Measurements from ENCODE around the gene WDFY1. TPM values are rescaled to one million over a fixed set of nuclear protein-coding genes. Genes with fewer than 3 reads are reported as not detected.

The WDFY1 gene
- total RNA-seq, 1 donor from 2014 or later, result 77.0 TPM

DNA sequence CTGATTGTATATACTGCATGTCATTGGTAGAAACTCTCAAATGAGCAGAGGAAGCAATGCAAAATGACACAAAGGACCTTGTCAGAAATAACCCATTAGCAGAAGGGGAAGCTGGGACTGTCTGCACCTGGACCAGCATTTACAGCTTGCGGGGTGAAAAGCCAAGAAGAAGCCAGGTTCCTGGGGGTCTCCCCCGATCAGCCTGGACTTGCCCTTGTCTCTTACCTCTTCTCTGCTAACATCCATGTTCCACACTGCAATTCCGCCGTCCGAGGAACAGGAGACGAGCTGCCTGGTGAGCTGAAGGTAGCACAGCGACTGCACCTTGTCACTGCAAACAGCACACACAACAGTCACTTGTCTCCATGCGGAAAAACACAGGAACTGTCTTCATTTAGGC is 51.1 kb downstream of the WDFY1 start:
- ChIA-PET POLR2A (interaction anchor here (0.6 to 5.2 kb wide), 8 partner anchors 8 to 91 kb away, joined by 3 to 80 read pairs (median 9); partner anchors contain the start of genes AP1S3, MRPL44 and WDFY1), CTCF (interaction anchor here (1.2 to 1.5 kb wide), 2 partner anchors 12 to 22 kb away, joined by 3 read pairs; no protein-coding TSS in a partner anchor)
- TF ChIP-seq, protein P1, sequence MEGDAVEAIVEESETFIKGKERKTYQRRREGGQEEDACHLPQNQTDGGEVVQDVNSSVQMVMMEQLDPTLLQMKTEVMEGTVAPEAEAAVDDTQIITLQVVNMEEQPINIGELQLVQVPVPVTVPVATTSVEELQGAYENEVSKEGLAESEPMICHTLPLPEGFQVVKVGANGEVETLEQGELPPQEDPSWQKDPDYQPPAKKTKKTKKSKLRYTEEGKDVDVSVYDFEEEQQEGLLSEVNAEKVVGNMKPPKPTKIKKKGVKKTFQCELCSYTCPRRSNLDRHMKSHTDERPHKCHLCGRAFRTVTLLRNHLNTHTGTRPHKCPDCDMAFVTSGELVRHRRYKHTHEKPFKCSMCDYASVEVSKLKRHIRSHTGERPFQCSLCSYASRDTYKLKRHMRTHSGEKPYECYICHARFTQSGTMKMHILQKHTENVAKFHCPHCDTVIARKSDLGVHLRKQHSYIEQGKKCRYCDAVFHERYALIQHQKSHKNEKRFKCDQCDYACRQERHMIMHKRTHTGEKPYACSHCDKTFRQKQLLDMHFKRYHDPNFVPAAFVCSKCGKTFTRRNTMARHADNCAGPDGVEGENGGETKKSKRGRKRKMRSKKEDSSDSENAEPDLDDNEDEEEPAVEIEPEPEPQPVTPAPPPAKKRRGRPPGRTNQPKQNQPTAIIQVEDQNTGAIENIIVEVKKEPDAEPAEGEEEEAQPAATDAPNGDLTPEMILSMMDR (IDR thresholded peaks at IDR 0.05), result no peak
- H3K27me3 Mint-ChIP-seq, result no peaks in the 10 kb centered on the region
- H3K27ac Mint-ChIP-seq, result peak overlapping the region; percentile 99
- intact Hi-C loops (cut with micrococcal nuclease), result loop anchor here (2.0 to 10.0 kb wide), 2 partner anchors 13 to 131 kb away; no protein-coding TSS in a partner anchor
- peak overlapping the region; percentile 39 for H3K4me3 Mint-ChIP-seq
- H3K4me1 Mint-ChIP-seq, result peaks cover 89% of the 10 kb centered on the region
- DNase-seq (peak; percentile 26), ATAC-seq (ENCODE audit: low read depth) (peak; percentile 33)
- H3K36me3 Mint-ChIP-seq (ENCODE audit: low read depth), result peaks cover 61% of the 10 kb centered on the region
- no peaks in the 10 kb centered on the region for H3K9me3 Mint-ChIP-seq

DNA sequence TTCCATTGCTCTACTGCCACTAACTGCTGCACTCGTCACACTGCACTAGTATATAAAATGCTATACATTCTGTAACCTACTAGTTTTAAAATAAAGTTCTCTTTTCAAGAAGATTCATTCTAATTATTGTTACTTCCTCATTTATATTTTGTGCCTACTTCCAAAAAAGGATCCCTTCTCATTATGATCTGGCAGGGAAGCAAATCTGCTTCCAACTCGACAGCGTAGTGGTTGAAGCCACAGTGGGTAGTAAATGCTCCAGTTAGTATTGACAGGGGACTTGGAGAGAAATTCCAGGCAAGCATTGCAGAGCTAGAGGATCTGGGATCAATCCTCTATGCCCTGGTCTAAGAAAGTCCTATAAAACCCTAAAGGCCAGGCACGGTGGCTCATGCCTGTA is 54.4 kb downstream of the WDFY1 start:
- Mint-ChIP-seq H3K36me3 (ENCODE audit: low read depth) (peaks cover 62% of the 10 kb centered on the region), H3K27me3 (no peaks in the 10 kb centered on the region), H3K27ac (peak overlapping the region; percentile 60), H3K9me3 (no peaks in the 10 kb centered on the region), H3K4me1 (peaks cover 67% of the 10 kb centered on the region), H3K4me3 (no peak overlapping the region)
- ATAC-seq (ENCODE audit: low read depth) (no peak), DNase-seq (no peak)
- TF ChIP-seq, protein P1 (IDR thresholded peaks at IDR 0.05), result no peak
- ChIA-PET POLR2A (no interaction called here), CTCF (interaction anchor here (0.9 kb wide), 1 partner anchor 75 kb away, joined by 3 read pairs; no protein-coding TSS in a partner anchor)
- intact Hi-C loops (cut with micrococcal nuclease), result loop anchor here (10.0 kb wide), 1 partner anchor 134 kb away; no protein-coding TSS in a partner anchor

DNA sequence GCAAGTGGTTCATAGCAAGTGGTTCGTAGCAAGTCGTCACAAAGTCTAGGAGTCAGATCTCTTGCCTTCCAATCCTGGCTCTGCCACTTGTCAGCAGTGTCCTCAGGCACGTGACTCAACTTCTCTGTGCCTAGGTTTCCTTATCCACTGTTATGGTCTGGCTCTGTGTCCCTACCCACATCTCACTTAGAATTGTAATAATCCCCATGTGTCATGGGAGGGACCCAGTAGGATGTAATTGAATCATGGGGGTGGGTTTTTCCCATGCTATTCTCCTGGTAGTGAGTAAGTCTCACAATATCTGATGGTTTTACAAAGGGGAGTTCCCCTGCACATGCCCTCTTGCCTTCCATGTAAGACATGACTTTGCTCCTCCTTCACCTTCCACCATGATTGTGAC is 55.9 kb downstream of the WDFY1 start:
- ATAC-seq (ENCODE audit: low read depth), result no peak
- Mint-ChIP-seq H3K27me3 (no peaks in the 10 kb centered on the region), H3K4me3 (no peak overlapping the region), H3K4me1 (peaks cover 66% of the 10 kb centered on the region), H3K36me3 (ENCODE audit: low read depth) (peaks cover 67% of the 10 kb centered on the region), H3K27ac (peak overlapping the region; percentile 67), H3K9me3 (no peaks in the 10 kb centered on the region)
- TF ChIP-seq, protein P1 (IDR thresholded peaks at IDR 0.05), result no peak
- intact Hi-C loops (cut with micrococcal nuclease), result no loop called here
- CTCF ChIA-PET, result no interaction called here
- DNase-seq, result no peak
- POLR2A ChIA-PET, result no interaction called here

DNA sequence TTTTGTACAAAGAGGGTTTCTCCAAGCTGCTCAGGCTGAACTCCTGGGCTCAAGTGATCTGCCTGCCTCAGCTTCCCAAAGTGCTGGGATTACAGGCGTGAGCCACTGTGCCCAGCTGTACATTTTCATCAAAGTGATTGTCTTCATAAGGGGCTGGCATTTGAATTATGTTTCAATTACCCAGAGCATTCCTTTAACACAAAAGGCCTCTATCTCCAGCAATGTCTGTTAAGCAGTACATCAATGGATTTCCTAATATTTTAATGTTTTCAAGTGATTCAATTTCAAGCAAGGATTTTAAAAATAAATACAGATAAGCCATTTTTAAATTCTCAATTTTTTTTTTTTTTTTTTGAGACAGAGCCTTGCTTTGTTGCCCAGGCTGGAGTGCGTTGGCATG is 56.9 kb downstream of the WDFY1 start:
- Mint-ChIP-seq H3K4me3 (no peak overlapping the region), H3K4me1 (peaks cover 58% of the 10 kb centered on the region), H3K27ac (no peak overlapping the region), H3K9me3 (no peaks in the 10 kb centered on the region), H3K27me3 (no peaks in the 10 kb centered on the region), H3K36me3 (ENCODE audit: low read depth) (peaks cover 60% of the 10 kb centered on the region)
- ATAC-seq (ENCODE audit: low read depth) (no peak), DNase-seq (no peak)
- TF ChIP-seq, protein P1 (IDR thresholded peaks at IDR 0.05), result no peak
- ChIA-PET CTCF (no interaction called here), POLR2A (interaction anchor here (0.5 to 0.7 kb wide), 3 partner anchors 45 to 52 kb away, joined by 3 to 8 read pairs (median 5); no protein-coding TSS in a partner anchor)
- intact Hi-C loops (cut with micrococcal nuclease), result no loop called here

DNA sequence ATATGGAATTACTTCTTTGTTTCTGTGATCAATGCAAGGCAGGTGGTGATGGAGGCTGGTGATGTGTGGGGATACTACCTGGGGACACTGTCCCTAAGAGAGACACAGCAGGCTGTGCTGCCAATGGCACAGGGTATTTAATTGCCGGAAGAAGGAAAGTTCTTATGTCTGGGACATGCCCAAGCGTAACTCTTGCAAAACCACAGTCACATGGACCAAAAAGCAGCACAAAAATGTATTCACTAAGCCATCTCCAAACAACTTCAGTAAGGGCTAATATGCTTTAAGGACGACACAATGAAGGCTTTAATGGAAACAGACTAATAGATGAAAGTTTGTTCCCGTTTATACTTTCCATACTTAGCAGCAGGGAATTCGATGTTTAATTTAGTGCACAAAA is 58.0 kb downstream of the WDFY1 start:
- intact Hi-C loops (cut with micrococcal nuclease), result no loop called here
- ChIA-PET POLR2A (no interaction called here), CTCF (no interaction called here)
- Mint-ChIP-seq H3K36me3 (ENCODE audit: low read depth) (peaks cover 61% of the 10 kb centered on the region), H3K9me3 (no peaks in the 10 kb centered on the region), H3K4me1 (peaks cover 56% of the 10 kb centered on the region), H3K4me3 (no peak overlapping the region), H3K27me3 (no peaks in the 10 kb centered on the region), H3K27ac (peak overlapping the region; percentile 13)
- ATAC-seq (ENCODE audit: low read depth), result no peak
- TF ChIP-seq, protein P1 (IDR thresholded peaks at IDR 0.05), result no peak
- no peak for DNase-seq
